ENCODE measurements around the gene NSRP1.

DNA sequence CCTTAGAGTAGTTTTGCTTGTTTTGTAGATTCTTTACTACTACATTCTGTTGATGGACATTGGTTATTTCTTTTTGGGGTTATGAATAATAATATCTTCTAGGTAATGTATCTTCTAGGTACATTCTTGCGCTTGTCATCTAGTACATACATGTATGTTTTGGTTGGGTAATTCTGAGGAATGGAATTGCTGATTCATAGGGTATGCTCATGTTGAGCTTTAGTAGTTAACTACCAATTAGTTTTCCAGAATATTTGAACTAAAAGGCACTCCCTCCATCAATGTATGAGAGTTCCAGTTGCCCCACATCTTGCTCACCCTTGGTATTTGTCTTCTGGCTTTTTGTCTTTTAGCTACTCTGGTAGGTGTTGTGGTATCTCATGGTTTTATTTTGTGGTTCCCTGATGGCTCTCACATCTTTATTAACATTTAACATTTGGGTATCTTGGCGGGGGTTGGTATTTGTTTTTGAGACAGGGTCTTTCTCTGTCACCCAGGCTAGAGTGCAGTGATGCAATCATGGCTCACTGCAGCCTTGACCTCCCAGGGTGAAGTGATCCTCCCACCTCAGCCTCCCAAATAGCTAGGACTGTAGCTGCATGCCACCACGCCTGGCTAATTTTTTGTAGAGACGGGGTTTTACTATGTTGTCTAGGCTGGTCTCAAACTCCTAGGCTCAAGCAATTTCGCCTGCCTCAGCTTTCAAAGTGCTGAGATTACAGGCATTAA, 71.8 kb downstream of the NSRP1 start:
- TF ChIP-seq, protein P1, sequence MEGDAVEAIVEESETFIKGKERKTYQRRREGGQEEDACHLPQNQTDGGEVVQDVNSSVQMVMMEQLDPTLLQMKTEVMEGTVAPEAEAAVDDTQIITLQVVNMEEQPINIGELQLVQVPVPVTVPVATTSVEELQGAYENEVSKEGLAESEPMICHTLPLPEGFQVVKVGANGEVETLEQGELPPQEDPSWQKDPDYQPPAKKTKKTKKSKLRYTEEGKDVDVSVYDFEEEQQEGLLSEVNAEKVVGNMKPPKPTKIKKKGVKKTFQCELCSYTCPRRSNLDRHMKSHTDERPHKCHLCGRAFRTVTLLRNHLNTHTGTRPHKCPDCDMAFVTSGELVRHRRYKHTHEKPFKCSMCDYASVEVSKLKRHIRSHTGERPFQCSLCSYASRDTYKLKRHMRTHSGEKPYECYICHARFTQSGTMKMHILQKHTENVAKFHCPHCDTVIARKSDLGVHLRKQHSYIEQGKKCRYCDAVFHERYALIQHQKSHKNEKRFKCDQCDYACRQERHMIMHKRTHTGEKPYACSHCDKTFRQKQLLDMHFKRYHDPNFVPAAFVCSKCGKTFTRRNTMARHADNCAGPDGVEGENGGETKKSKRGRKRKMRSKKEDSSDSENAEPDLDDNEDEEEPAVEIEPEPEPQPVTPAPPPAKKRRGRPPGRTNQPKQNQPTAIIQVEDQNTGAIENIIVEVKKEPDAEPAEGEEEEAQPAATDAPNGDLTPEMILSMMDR (IDR thresholded peaks at IDR 0.05), result no peak
- TF ChIP-seq POLR2A (IDR thresholded peaks at IDR 0.05), result no peak
